ENCODE measurements around the gene CCNG2.

Gene CCNG2

GRCh38 chr4:77204621-77205020, 47.6 kb downstream of the CCNG2 start:
- no peak for DNase-seq

- no peak for DNase-seq
Observed at GRCh38 chr4:77209012-77209411, 52.0 kb downstream of the CCNG2 start.

GRCh38 chr4:77209936-77210335, 52.9 kb downstream of the CCNG2 start:
- no peak for DNase-seq

- DNase-seq = no peak
Observed at GRCh38 chr4:77215107-77215506, 58.1 kb downstream of the CCNG2 start.

- DNase-seq = no peak
Observed at GRCh38 chr4:77217526-77217925, 60.5 kb downstream of the CCNG2 start.

- no peak for DNase-seq
Observed at GRCh38 chr4:77219266-77219665, 62.3 kb downstream of the CCNG2 start.

Data from activated CD4-positive, alpha-beta T cell treated with anti-CD3 and anti-CD28 coated beads for 48 hours (primary cell).